ENCODE measurements around the gene ROBO1.
A peak's percentile ranks its signal among the peaks of the same experiment; 100 is the strongest.

The ROBO1 gene

GRCh38 chr3:79297245-79297960 lies 470.4 kb downstream of the ROBO1 start:
- peak; percentile 18 for DNase-seq

DNA sequence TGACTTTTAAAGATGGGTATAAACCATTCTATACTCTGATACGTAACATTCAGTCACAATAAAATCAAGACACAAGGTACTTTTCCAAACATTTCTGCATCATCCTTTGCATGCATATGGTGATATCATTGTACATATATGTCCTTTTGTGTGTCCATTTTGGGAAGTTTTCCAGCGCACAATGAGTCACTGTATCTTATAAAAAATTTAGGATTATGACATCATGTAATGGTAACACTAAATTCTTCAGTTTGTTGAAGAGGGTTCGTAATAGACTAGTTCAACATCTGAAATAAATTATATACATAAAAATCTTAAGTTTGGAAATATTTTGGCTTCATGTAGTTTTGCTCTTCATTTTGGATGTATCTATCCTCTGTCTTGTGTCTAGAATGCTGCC lies 480.9 kb downstream of the ROBO1 start:
- no peak for DNase-seq

DNA sequence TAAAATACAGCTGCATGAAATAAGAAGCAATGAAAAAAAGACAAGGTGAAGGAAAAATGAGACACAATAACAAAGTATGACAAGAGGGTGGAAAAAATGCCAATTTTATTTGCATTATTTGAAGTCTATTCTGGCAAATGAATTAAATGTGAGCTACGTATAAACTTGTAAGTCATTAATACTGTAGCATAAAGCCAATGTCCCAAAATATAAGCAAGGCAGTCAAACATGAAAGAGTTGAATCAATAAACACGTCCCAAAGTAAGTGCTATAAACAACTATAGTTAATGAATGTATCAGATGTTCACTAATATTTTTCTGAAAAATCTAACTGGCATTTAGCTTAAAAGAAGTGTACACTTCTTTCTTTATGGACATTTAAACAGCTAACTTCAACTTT lies 481.9 kb downstream of the ROBO1 start:
- DNase-seq: no peak

- no peak for DNase-seq
These were observed 482.4 kb downstream of the ROBO1 start for GRCh38 chr3:79285380-79285779.

GRCh38 chr3:79284781-79285180 lies 483.0 kb downstream of the ROBO1 start:
- DNase-seq: no peak

DNA sequence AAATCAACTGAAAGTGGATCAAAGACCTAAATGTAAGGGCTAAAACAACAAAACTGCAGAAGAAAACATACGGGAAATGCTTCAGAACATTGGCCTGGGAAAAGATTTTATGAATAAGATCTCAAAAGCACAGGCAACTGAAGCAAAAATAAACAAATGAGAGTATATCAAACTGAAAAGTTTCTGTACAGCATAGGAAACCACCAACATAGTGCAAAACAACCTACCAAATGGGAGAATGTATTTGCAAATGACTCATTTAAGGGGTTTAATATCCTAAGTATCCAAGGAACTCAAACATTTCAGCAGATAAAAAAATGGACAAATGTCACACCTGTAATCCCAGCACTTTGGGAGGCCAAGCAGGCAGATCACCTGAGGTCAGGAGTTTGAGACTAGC lies 489.1 kb downstream of the ROBO1 start:
- no peak for DNase-seq

- DNase-seq: no peak
These were observed 499.4 kb downstream of the ROBO1 start for GRCh38 chr3:79268422-79268821.

GRCh38 chr3:79264892-79265291 lies 502.9 kb downstream of the ROBO1 start:
- DNase-seq: no peak

DNA sequence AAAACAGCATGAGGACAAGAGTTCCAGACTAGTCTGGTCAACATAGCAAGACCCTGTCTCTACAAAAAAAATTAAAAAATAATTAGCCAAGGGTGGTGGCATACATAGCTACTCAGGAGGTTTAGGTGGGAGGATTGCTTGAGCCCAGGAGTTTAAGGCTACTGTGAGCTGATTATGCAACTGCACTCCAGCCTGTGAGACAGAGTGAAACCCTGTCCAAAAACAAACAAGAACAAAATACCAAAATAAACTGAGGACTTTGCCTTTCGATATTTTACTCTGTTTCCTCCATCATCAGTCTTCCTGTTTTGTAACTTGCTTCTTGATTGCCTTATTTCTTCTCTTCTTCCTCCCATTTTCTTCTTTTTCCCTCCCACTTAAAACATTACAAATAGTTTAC lies 504.4 kb downstream of the ROBO1 start:
- no peak for DNase-seq

GRCh38 chr3:79258479-79258878 lies 509.3 kb downstream of the ROBO1 start:
- DNase-seq: no peak

- no peak for DNase-seq
These were observed 510.0 kb downstream of the ROBO1 start for GRCh38 chr3:79257791-79258190.

DNA sequence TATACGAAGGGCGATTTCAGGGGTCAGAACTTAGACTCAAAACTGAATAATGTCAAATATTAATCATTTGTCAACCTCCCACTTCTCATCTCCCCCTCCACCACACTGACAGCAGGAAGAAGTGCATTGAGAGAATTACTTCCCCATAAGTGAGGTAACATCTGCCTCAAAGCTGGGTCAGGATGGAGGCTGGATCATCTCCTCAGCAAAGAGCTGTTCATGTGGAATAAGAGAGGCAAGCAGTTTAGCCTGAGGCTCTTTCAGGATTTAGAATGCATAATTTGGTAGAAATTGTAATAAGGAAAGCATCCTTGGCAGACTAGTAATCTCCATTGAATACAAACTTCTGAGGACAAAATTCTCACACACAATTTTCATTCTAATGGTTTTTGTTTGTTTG lies 512.1 kb downstream of the ROBO1 start:
- DNase-seq: no peak

- no peak for DNase-seq
These were observed 512.5 kb downstream of the ROBO1 start for GRCh38 chr3:79255292-79255691.

DNA sequence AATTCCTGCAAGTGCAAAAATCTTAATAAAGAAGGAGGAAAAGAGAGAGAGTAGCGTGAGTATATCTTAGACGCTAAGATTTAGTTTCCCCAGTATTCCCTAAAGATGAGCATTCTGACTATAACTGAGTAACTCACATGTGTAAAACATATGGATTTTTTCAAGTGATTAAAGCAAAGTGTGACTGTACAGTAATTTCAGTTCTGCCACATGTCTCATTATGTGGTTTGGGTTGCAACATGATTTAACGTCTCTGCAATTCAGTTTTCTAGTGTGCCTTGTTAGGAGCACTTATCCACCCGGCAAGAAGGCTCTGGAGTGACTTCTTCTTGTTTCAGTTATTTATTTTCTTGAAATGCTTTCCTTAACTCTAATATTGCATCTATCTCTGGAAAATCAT lies 514.1 kb downstream of the ROBO1 start:
- no peak for DNase-seq

DNA sequence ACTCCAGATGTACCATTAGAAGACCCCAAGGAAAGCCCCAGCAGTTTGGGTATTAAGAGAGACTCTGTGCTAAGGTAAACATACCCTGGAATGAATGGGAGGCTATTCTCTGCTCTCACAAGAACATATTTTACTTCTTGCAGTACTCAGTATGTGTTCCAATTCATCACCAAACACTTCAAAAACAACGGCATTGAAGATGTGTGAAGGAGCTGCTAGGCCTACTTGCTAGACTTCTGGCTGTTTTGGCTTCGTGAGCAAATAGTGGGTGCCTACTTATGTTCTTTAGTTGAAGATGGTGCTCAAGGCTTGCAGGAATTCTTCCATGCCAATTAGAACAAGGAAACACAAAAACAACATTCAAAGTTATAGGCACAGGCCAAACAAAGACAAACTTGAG lies 514.5 kb downstream of the ROBO1 start:
- no peak for DNase-seq

DNA sequence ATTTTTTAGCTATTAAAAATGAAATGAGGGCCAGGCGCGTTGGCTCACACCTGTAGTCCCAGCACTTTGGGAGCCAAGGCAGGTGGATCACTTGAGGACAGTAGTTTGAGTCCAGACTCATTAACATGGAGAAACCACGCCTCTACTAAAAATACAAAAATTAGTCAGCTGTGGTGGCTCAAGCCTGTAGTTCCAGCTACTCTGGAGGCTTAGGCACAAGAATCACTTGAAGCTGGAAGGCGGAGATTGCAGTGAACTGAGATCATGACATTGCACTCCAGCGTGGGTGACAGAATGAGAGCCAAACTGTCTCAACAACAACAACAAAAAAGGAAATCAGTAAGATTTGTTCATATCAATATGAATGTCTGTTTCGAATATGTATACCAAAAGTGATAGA lies 517.1 kb downstream of the ROBO1 start:
- no peak for DNase-seq

DNA sequence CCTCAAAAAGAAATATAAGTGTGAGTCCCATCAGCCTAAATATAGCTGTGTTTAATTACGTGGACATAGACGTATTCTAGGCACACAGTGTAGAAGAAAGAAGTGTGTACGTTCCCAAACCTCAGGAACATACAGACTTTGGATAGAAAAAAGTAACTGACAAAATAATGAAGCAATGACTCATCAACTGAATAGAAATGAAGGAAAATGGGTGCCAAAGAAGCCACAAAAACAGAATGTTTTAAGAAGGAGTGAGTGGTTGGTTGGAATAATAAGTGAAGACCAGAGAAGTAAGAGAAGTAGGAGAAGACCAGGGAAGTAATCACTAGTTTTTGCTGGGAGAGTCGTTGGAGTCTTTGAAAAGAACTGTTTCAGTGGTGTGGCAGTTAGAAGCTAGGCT lies 518.1 kb downstream of the ROBO1 start:
- DNase-seq: no peak

- DNase-seq: no peak
These were observed 520.1 kb downstream of the ROBO1 start for GRCh38 chr3:79247725-79248043.

GRCh38 chr3:79246875-79247724 lies 520.7 kb downstream of the ROBO1 start:
- no peak for DNase-seq

GRCh38 chr3:79245284-79246138 lies 522.3 kb downstream of the ROBO1 start:
- DNase-seq: no peak

- no peak for DNase-seq
These were observed 531.3 kb downstream of the ROBO1 start for GRCh38 chr3:79236496-79236895.

GRCh38 chr3:79233431-79234060 lies 534.3 kb downstream of the ROBO1 start:
- DNase-seq: no peak

- DNase-seq: no peak
These were observed 537.5 kb downstream of the ROBO1 start for GRCh38 chr3:79230266-79230665.
